ENCODE results near the gene TARM1.

GRCh38 chr19:54104998-54105715, 24.0 kb upstream of the TARM1 start:
- TF ChIP-seq ISL1 (CRISPR knock-in tag; IDR thresholded peaks at IDR 0.05) (no peak), CSDC2 (CRISPR knock-in tag; IDR thresholded peaks at IDR 0.05) (no peak), SNAI2 (CRISPR knock-in tag; IDR thresholded peaks at IDR 0.05) (no peak), ZNF8 (CRISPR knock-in tag; IDR thresholded peaks at IDR 0.05) (no peak), GLIS3 (CRISPR knock-in tag; IDR thresholded peaks at IDR 0.05) (no peak), POU6F1 (CRISPR knock-in tag; IDR thresholded peaks at IDR 0.05; ENCODE audit: borderline replicate concordance, low read depth) (no peak), ZC3H10 (CRISPR knock-in tag; IDR thresholded peaks at IDR 0.05) (no peak), RARB (CRISPR knock-in tag; IDR thresholded peaks at IDR 0.05) (no peak), OSR1 (CRISPR knock-in tag; IDR thresholded peaks at IDR 0.05) (no peak), CSRNP3 (CRISPR knock-in tag; IDR thresholded peaks at IDR 0.05) (no peak), PATZ1 (CRISPR knock-in tag; IDR thresholded peaks at IDR 0.05; ENCODE audit: borderline replicate concordance) (no peak), ZFP30 (CRISPR knock-in tag; IDR thresholded peaks at IDR 0.05) (no peak), ESRRG (CRISPR knock-in tag; IDR thresholded peaks at IDR 0.05) (no peak)
